GM18508 (cell line): Measurements from ENCODE around the gene PHACTR1.
"Not testable (repeated sequence)": the region's sequence is repeated elsewhere in the genome, so short reads cannot be mapped to it uniquely, and the experiment has no call there.

Source experiments
- ATAC-seq: cut with Tn5 transposase; IDR thresholded peaks from one replicate; pipeline ENCODE4 v1.9.1; 2021; ENCODE audit warnings: moderate number of reproducible peaks; ENCODE audit not compliant: insufficient read depth, unreplicated experiment

Gene PHACTR1

GRCh38 chr6:13125841-13126240 lies 409.3 kb downstream of the PHACTR1 start:
- no peak for ATAC-seq

- ATAC-seq = no peak
These were observed 415.5 kb downstream of the PHACTR1 start for GRCh38 chr6:13131935-13132661.

- not testable (repeated sequence) for ATAC-seq
These were observed 417.3 kb downstream of the PHACTR1 start for GRCh38 chr6:13133894-13134293.

- no peak for ATAC-seq
These were observed 418.6 kb downstream of the PHACTR1 start for GRCh38 chr6:13135152-13135551.

- ATAC-seq = no peak
These were observed 422.6 kb downstream of the PHACTR1 start for GRCh38 chr6:13139119-13139518.

- no peak for ATAC-seq
These were observed 424.4 kb downstream of the PHACTR1 start for GRCh38 chr6:13140980-13141379.

GRCh38 chr6:13141387-13141786 lies 424.8 kb downstream of the PHACTR1 start:
- ATAC-seq = no peak

- ATAC-seq = no peak
These were observed 426.0 kb downstream of the PHACTR1 start for GRCh38 chr6:13142611-13143010.

GRCh38 chr6:13146442-13146841 lies 429.9 kb downstream of the PHACTR1 start:
- no peak for ATAC-seq

- ATAC-seq = no peak
These were observed 430.8 kb downstream of the PHACTR1 start for GRCh38 chr6:13147376-13147775.

- no peak for ATAC-seq
These were observed 431.2 kb downstream of the PHACTR1 start for GRCh38 chr6:13147782-13148181.

- ATAC-seq = no peak
These were observed 436.2 kb downstream of the PHACTR1 start for GRCh38 chr6:13152764-13153163.

- no peak for ATAC-seq
These were observed 439.8 kb downstream of the PHACTR1 start for GRCh38 chr6:13156381-13156780.

- no peak for ATAC-seq
These were observed 440.7 kb downstream of the PHACTR1 start for GRCh38 chr6:13157293-13157692.

GRCh38 chr6:13159300-13159699 lies 442.7 kb downstream of the PHACTR1 start:
- no peak for ATAC-seq

- ATAC-seq = not testable (repeated sequence)
These were observed 443.3 kb downstream of the PHACTR1 start for GRCh38 chr6:13159822-13160221.

- no peak for ATAC-seq
These were observed 446.8 kb downstream of the PHACTR1 start for GRCh38 chr6:13163161-13163944.

GRCh38 chr6:13164291-13164690 lies 447.7 kb downstream of the PHACTR1 start:
- ATAC-seq = no peak

- no peak for ATAC-seq
These were observed 449.1 kb downstream of the PHACTR1 start for GRCh38 chr6:13165502-13166172.

- no peak for ATAC-seq
These were observed 449.7 kb downstream of the PHACTR1 start for GRCh38 chr6:13166269-13166668.

- no peak for ATAC-seq
These were observed 450.3 kb downstream of the PHACTR1 start for GRCh38 chr6:13166916-13167315.
